ENCODE measurements around the gene BHLHA15.

Gene BHLHA15

DNA sequence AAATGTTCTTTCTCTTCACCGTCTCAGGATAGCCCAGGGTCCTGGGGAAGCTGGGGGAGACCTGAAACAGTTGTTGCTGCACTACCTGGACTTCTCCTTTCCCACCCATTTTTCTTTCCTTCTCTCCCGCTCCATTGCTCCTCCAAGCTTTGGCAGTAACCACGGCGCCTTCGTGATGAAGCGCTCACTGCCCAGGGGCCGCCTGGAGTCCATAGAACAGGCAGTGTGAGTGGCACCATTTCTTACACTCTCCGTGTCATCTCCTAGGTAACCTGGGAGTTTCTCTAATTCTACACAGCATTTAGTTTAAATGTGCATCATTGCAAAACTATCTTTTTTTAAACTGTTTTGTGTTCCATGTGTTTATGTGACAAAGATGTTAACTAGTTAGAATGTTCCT is 40.3 kb upstream of the BHLHA15 start:
- no peaks in the 10 kb centered on the region for H3K9me3 ChIP-seq (ENCODE audit: insufficient read depth, low read length, severe bottlenecking)
- no peak overlapping the region for H3K4me2 ChIP-seq (ENCODE audit: insufficient read depth, low read length)
- H4K20me1 ChIP-seq (ENCODE audit: insufficient read depth, low read length), result peaks cover 8% of the 10 kb centered on the region; the same call in 1 of the 2 replicates
- no peaks in the 10 kb centered on the region for H3K4me1 ChIP-seq (ENCODE audit: insufficient read depth, low read length)
- no peak overlapping the region for H3K27ac ChIP-seq (ENCODE audit: low read length)
- H2AFZ ChIP-seq (ENCODE audit: low read depth, low read length), result no peak overlapping the region
- no peaks in the 10 kb centered on the region for H3K27me3 ChIP-seq (ENCODE audit: insufficient read depth, low read length, poor library complexity)
- H3K4me3 ChIP-seq (ENCODE audit: low read depth in 1 of 2, low read length in 2 of 2), result no peak overlapping the region
- peaks cover 32% of the 10 kb centered on the region for H3K36me3 ChIP-seq (ENCODE audit: insufficient read depth, low read length)
- DNase-seq (no peak), ATAC-seq (ENCODE audit: insufficient read depth, low read depth) (no peak)
- no peaks in the 10 kb centered on the region for H3K79me2 ChIP-seq (ENCODE audit: insufficient read depth, low read length)
- no peak overlapping the region for H3K9ac ChIP-seq (ENCODE audit: low read depth, low read length)
- no peak for TF ChIP-seq EZH2 (IDR thresholded peaks at IDR 0.05; ENCODE audit: borderline replicate concordance, low read depth, low read length, severe bottlenecking)
- TF ChIP-seq, protein P1, sequence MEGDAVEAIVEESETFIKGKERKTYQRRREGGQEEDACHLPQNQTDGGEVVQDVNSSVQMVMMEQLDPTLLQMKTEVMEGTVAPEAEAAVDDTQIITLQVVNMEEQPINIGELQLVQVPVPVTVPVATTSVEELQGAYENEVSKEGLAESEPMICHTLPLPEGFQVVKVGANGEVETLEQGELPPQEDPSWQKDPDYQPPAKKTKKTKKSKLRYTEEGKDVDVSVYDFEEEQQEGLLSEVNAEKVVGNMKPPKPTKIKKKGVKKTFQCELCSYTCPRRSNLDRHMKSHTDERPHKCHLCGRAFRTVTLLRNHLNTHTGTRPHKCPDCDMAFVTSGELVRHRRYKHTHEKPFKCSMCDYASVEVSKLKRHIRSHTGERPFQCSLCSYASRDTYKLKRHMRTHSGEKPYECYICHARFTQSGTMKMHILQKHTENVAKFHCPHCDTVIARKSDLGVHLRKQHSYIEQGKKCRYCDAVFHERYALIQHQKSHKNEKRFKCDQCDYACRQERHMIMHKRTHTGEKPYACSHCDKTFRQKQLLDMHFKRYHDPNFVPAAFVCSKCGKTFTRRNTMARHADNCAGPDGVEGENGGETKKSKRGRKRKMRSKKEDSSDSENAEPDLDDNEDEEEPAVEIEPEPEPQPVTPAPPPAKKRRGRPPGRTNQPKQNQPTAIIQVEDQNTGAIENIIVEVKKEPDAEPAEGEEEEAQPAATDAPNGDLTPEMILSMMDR (IDR thresholded peaks at IDR 0.05; ENCODE audit: borderline replicate concordance, extremely low read depth, low read length, poor library complexity, severe bottlenecking), result no peak

DNA sequence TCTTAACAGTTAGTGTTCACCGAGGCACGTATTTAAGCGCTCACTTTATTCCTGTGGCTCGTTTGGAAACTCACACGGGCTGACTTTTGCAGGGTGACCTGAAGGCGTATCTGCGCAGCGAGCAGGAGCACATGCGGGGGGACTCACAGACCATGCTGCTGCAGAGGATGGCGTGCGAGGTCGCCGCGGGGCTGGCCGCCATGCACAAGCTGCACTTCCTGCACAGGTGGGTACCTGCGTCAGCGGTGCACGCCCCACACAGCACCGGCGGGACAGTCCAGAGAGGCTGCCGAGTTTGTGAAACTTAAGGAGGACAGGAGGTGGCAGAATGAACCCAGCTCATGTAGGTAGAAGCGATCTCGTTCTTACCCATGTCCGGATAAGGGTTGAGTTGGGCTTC is 39.8 kb upstream of the BHLHA15 start:
- no peaks in the 10 kb centered on the region for H3K79me2 ChIP-seq (ENCODE audit: insufficient read depth, low read length)

DNA sequence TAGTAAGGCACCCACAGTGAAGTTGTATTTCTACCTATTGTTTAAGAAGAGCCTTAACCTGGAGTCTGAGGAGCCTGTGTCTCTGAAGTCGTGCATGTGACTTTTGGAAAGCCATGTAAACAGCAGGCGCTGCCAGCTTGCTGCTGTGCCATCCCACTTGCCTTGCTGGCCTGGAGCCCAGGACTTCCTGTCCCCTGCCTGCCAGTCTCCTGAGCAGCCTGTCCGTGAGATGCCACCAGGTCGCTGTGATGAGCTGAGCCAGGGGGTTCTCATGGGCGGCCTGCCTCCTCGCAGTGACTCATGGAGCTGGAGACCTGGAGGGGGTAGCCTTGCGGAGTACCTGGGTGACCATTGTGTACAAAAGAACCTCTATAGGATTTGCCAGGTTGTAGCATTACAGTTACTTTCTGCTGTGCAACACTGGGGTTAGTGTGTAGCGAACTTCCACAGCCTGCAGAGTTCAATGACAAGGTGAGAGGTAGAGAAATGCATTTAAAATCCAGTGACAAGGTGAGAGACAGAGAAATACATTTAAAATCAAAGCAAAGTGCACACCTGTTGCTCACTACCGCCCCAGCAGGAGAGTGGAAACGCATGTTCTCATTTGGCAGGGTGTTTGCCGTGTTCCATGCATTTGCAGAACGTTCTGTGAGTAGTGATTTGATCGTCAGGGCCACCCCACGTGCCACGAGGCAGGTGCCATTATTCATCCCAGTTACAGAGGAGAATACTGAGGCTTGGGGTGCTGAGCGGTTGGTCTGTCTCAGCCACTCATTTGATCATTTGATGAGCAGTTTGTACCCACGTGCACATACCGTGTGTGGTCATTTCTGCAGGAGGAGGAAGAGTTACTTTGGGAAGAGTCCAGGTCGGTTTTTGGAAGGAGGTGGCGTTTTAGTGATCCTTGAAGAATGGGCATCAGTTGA is 36.6 kb upstream of the BHLHA15 start:
- DNase-seq (no peak), ATAC-seq (ENCODE audit: insufficient read depth, low read depth) (no peak)
- TF ChIP-seq, protein P1 (IDR thresholded peaks at IDR 0.05; ENCODE audit: borderline replicate concordance, extremely low read depth, low read length, poor library complexity, severe bottlenecking), result no peak
- TF ChIP-seq EZH2 (IDR thresholded peaks at IDR 0.05; ENCODE audit: borderline replicate concordance, low read depth, low read length, severe bottlenecking), result no peak

More for the DNA sequence above, 39.8 kb upstream of the BHLHA15 start:
- H3K27ac ChIP-seq (ENCODE audit: low read length), result no peak overlapping the region
- H4K20me1 ChIP-seq (ENCODE audit: insufficient read depth, low read length), result peaks cover 6% of the 10 kb centered on the region; the same call in 1 of the 2 replicates
- H2AFZ ChIP-seq (ENCODE audit: low read depth, low read length), result no peak overlapping the region
- H3K4me1 ChIP-seq (ENCODE audit: insufficient read depth, low read length), result no peaks in the 10 kb centered on the region
- H3K4me3 ChIP-seq (ENCODE audit: low read depth in 1 of 2, low read length in 2 of 2), result no peak overlapping the region
- no peak overlapping the region for H3K4me2 ChIP-seq (ENCODE audit: insufficient read depth, low read length)
- no peaks in the 10 kb centered on the region for H3K27me3 ChIP-seq (ENCODE audit: insufficient read depth, low read length, poor library complexity)
- DNase-seq, result no peak
- TF ChIP-seq, protein P1 (IDR thresholded peaks at IDR 0.05; ENCODE audit: borderline replicate concordance, extremely low read depth, low read length, poor library complexity, severe bottlenecking), result no peak
- TF ChIP-seq EZH2 (IDR thresholded peaks at IDR 0.05; ENCODE audit: borderline replicate concordance, low read depth, low read length, severe bottlenecking), result no peak
- peaks cover 31% of the 10 kb centered on the region for H3K36me3 ChIP-seq (ENCODE audit: insufficient read depth, low read length)
- no peaks in the 10 kb centered on the region for H3K9me3 ChIP-seq (ENCODE audit: insufficient read depth, low read length, severe bottlenecking)
- no peak for ATAC-seq (ENCODE audit: insufficient read depth, low read depth)
- H3K9ac ChIP-seq (ENCODE audit: low read depth, low read length), result no peak overlapping the region

More for the DNA sequence above, 36.6 kb upstream of the BHLHA15 start:
- no peaks in the 10 kb centered on the region for H3K4me1 ChIP-seq (ENCODE audit: insufficient read depth, low read length)
- no peaks in the 10 kb centered on the region for H3K27me3 ChIP-seq (ENCODE audit: insufficient read depth, low read length, poor library complexity)
- H3K9ac ChIP-seq (ENCODE audit: low read depth, low read length), result no peak overlapping the region
- no peak overlapping the region for H3K27ac ChIP-seq (ENCODE audit: low read length)
- no peak overlapping the region for H3K4me2 ChIP-seq (ENCODE audit: insufficient read depth, low read length)
- peaks cover 52% of the 10 kb centered on the region for H3K36me3 ChIP-seq (ENCODE audit: insufficient read depth, low read length)
- no peak overlapping the region for H2AFZ ChIP-seq (ENCODE audit: low read depth, low read length)
- H3K79me2 ChIP-seq (ENCODE audit: insufficient read depth, low read length), result no peaks in the 10 kb centered on the region
- H3K9me3 ChIP-seq (ENCODE audit: insufficient read depth, low read length, severe bottlenecking), result no peaks in the 10 kb centered on the region
- H3K4me3 ChIP-seq (ENCODE audit: low read depth in 1 of 2, low read length in 2 of 2), result no peak overlapping the region
- peaks cover 3% of the 10 kb centered on the region; the same call in 1 of the 2 replicates for H4K20me1 ChIP-seq (ENCODE audit: insufficient read depth, low read length)
